Neural cell (in vitro differentiated cells): Measurements from ENCODE around the gene NPEPL1.

Source experiments
- CTCF ChIP-seq: fragments of 450-650 bp; IDR thresholded peaks from 2 replicates; pipeline ENCODE4 v1.5.1; 2014; ENCODE audit warnings: antibody characterized with exemption, mild to moderate bottlenecking, moderate library complexity; ENCODE audit not compliant: poor library complexity, severe bottlenecking
- EP300 ChIP-seq: fragments of 450-650 bp; conservative IDR thresholded peaks from 2 replicates; pipeline ENCODE4 v1.6.1; 2014; ENCODE audit warnings: antibody characterized with exemption, mild to moderate bottlenecking, moderate library complexity; ENCODE audit not compliant: poor library complexity, severe bottlenecking
- EZH2 ChIP-seq: fragments of 200-600, 300-800 bp; shearing (Covaris generic), sonication (generic); IDR thresholded peaks from 2 replicates; pipeline ENCODE4 v1.6.1; 2014; ENCODE audit warnings: antibody characterized with exemption, low read length, borderline replicate concordance, mild to moderate bottlenecking; ENCODE audit not compliant: insufficient read depth, poor library complexity, severe bottlenecking
- POLR2AphosphoS5 ChIP-seq: IDR thresholded peaks from 2 replicates; pipeline ENCODE4 v1.6.1; 2012
- RAD21 ChIP-seq: fragments of 450-650 bp; conservative IDR thresholded peaks from 2 replicates; pipeline ENCODE4 v1.6.1; 2014; ENCODE audit warnings: antibody characterized with exemption, mild to moderate bottlenecking, moderate library complexity
- SMC3 ChIP-seq: fragments of 450-650 bp; conservative IDR thresholded peaks from 2 replicates; pipeline ENCODE4 v1.6.1; 2014; ENCODE audit warnings: antibody characterized with exemption, mild to moderate bottlenecking, moderate library complexity; ENCODE audit not compliant: poor library complexity

- no peak for TF ChIP-seq EP300
- TF ChIP-seq CTCF = no peak
- TF ChIP-seq EZH2 = no peak
- no peak for TF ChIP-seq SMC3
- TF ChIP-seq POLR2AphosphoS5 = no peak
- TF ChIP-seq RAD21 = no peak
These were observed 50.3 kb downstream of the NPEPL1 start for GRCh38 chr20:58742668-58743566.
